ENCODE measurements around the gene UGT8.
"Not testable (repeated sequence)": the region's sequence is repeated elsewhere in the genome, so short reads cannot be mapped to it uniquely, and the experiment has no call there.

The UGT8 gene

GRCh38 chr4:114598191-114599121 is at the start of gene UGT8:
Gene UGT8, plus strand, starts transcription at chr4:114598807. Its CDS starts 24,074 bp downstream, at chr4:114622881.
- Histone ChIP-seq H3K4me1 (ENCODE audit: control insufficient read depth, insufficient read depth, low read length) (peaks cover 3% of the 10 kb centered on the region; the same call in 1 of the 2 replicates), H3K27me3 (ENCODE audit: control insufficient read depth, insufficient read depth, low read length) (peaks cover 20% of the 10 kb centered on the region; the same call in 1 of the 2 replicates), H3K9ac (ENCODE audit: low read length) (peak within 1 kb of the TSS; percentile 76), H3K4me3 (ENCODE audit: low read depth, low read length) (peak within 1 kb of the TSS; percentile 97), H3K36me3 (ENCODE audit: control insufficient read depth, insufficient read depth, low read length) (peaks cover 4% of the 10 kb centered on the region; the same call in 1 of the 2 replicates), H3K9me3 (ENCODE audit: control insufficient read depth, insufficient read depth, low read depth, low read length) (peaks cover 14% of the 10 kb centered on the region; the same call in 1 of the 2 replicates), H3K27ac (ENCODE audit: low read depth, low read length) (no peak within 1 kb of the TSS)

- H3K9ac ChIP-seq (ENCODE audit: low read length): no peak overlapping the region
- H3K4me3 ChIP-seq (ENCODE audit: low read depth, low read length): no peak overlapping the region
- H3K27ac ChIP-seq (ENCODE audit: low read depth, low read length): no peak overlapping the region
- H3K27me3 ChIP-seq (ENCODE audit: control insufficient read depth, insufficient read depth, low read length): no peaks in the 10 kb centered on the region
- peaks cover 35% of the 10 kb centered on the region for H3K9me3 ChIP-seq (ENCODE audit: control insufficient read depth, insufficient read depth, low read depth, low read length)
- no peaks in the 10 kb centered on the region; the same call in 1 of the 2 replicates for H3K36me3 ChIP-seq (ENCODE audit: control insufficient read depth, insufficient read depth, low read length)
- H3K4me1 ChIP-seq (ENCODE audit: control insufficient read depth, insufficient read depth, low read length): no peaks in the 10 kb centered on the region
These were observed 49.0 kb upstream of the UGT8 start for GRCh38 chr4:114549638-114550037.

GRCh38 chr4:114558446-114559020 is 40.1 kb upstream of the UGT8 start:
- Histone ChIP-seq H3K27ac (ENCODE audit: low read depth, low read length) (no peak overlapping the region), H3K4me1 (ENCODE audit: control insufficient read depth, insufficient read depth, low read length) (peaks cover 22% of the 10 kb centered on the region), H3K9ac (ENCODE audit: low read length) (no peak overlapping the region), H3K9me3 (ENCODE audit: control insufficient read depth, insufficient read depth, low read depth, low read length) (peaks cover 73% of the 10 kb centered on the region), H3K27me3 (ENCODE audit: control insufficient read depth, insufficient read depth, low read length) (no peaks in the 10 kb centered on the region), H3K36me3 (ENCODE audit: control insufficient read depth, insufficient read depth, low read length) (no peaks in the 10 kb centered on the region; the same call in none of the 2 replicates), H3K4me3 (ENCODE audit: low read depth, low read length) (no peak overlapping the region)

GRCh38 chr4:114561590-114561989 is 37.0 kb upstream of the UGT8 start:
- H3K4me3 ChIP-seq (ENCODE audit: low read depth, low read length): no peak overlapping the region
- H3K9me3 ChIP-seq (ENCODE audit: control insufficient read depth, insufficient read depth, low read depth, low read length): peaks cover 47% of the 10 kb centered on the region
- H3K4me1 ChIP-seq (ENCODE audit: control insufficient read depth, insufficient read depth, low read length): peaks cover 35% of the 10 kb centered on the region
- H3K9ac ChIP-seq (ENCODE audit: low read length): peak overlapping the region; percentile 2
- H3K27me3 ChIP-seq (ENCODE audit: control insufficient read depth, insufficient read depth, low read length): no peaks in the 10 kb centered on the region
- H3K36me3 ChIP-seq (ENCODE audit: control insufficient read depth, insufficient read depth, low read length): no peaks in the 10 kb centered on the region; the same call in 1 of the 2 replicates
- H3K27ac ChIP-seq (ENCODE audit: low read depth, low read length): peak overlapping the region; percentile 89; the same call in 1 of the 2 replicates

- H3K36me3 ChIP-seq (ENCODE audit: control insufficient read depth, insufficient read depth, low read length): no peaks in the 10 kb centered on the region; the same call in 1 of the 2 replicates
- H3K27me3 ChIP-seq (ENCODE audit: control insufficient read depth, insufficient read depth, low read length): no peaks in the 10 kb centered on the region
- peak overlapping the region; percentile 2 for H3K9ac ChIP-seq (ENCODE audit: low read length)
- H3K27ac ChIP-seq (ENCODE audit: low read depth, low read length): peak overlapping the region; percentile 89
- peaks cover 39% of the 10 kb centered on the region for H3K9me3 ChIP-seq (ENCODE audit: control insufficient read depth, insufficient read depth, low read depth, low read length)
- H3K4me3 ChIP-seq (ENCODE audit: low read depth, low read length): peak overlapping the region; percentile 29
- peaks cover 35% of the 10 kb centered on the region for H3K4me1 ChIP-seq (ENCODE audit: control insufficient read depth, insufficient read depth, low read length)
These were observed 36.3 kb upstream of the UGT8 start for GRCh38 chr4:114562176-114562904.

GRCh38 chr4:114563536-114564315 is 34.9 kb upstream of the UGT8 start:
- no peaks in the 10 kb centered on the region for H3K27me3 ChIP-seq (ENCODE audit: control insufficient read depth, insufficient read depth, low read length)
- H3K4me3 ChIP-seq (ENCODE audit: low read depth, low read length): no peak overlapping the region
- peaks cover 35% of the 10 kb centered on the region for H3K4me1 ChIP-seq (ENCODE audit: control insufficient read depth, insufficient read depth, low read length)
- peaks cover 28% of the 10 kb centered on the region for H3K9me3 ChIP-seq (ENCODE audit: control insufficient read depth, insufficient read depth, low read depth, low read length)
- peak overlapping the region; percentile 25 for H3K9ac ChIP-seq (ENCODE audit: low read length)
- H3K27ac ChIP-seq (ENCODE audit: low read depth, low read length): peak overlapping the region; percentile 63; the same call in 1 of the 2 replicates
- H3K36me3 ChIP-seq (ENCODE audit: control insufficient read depth, insufficient read depth, low read length): no peaks in the 10 kb centered on the region; the same call in 1 of the 2 replicates

GRCh38 chr4:114577386-114577785 is 21.2 kb upstream of the UGT8 start:
- Histone ChIP-seq H3K4me1 (ENCODE audit: control insufficient read depth, insufficient read depth, low read length) (no peaks in the 10 kb centered on the region), H3K27me3 (ENCODE audit: control insufficient read depth, insufficient read depth, low read length) (no peaks in the 10 kb centered on the region), H3K9ac (ENCODE audit: low read length) (no peak overlapping the region), H3K27ac (ENCODE audit: low read depth, low read length) (no peak overlapping the region), H3K9me3 (ENCODE audit: control insufficient read depth, insufficient read depth, low read depth, low read length) (peaks cover 68% of the 10 kb centered on the region), H3K36me3 (ENCODE audit: control insufficient read depth, insufficient read depth, low read length) (peaks cover 6% of the 10 kb centered on the region; the same call in 1 of the 2 replicates), H3K4me3 (ENCODE audit: low read depth, low read length) (no peak overlapping the region)

GRCh38 chr4:114582621-114583020 is 16.0 kb upstream of the UGT8 start:
- peaks cover 54% of the 10 kb centered on the region for H3K9me3 ChIP-seq (ENCODE audit: control insufficient read depth, insufficient read depth, low read depth, low read length)
- no peak overlapping the region for H3K27ac ChIP-seq (ENCODE audit: low read depth, low read length)
- no peaks in the 10 kb centered on the region for H3K4me1 ChIP-seq (ENCODE audit: control insufficient read depth, insufficient read depth, low read length)
- 0 out of 2 replicates have a peak, but pooled peaks cover 6% of the 10 kb centered on the region for H3K36me3 ChIP-seq (ENCODE audit: control insufficient read depth, insufficient read depth, low read length)
- no peak overlapping the region for H3K9ac ChIP-seq (ENCODE audit: low read length)
- H3K27me3 ChIP-seq (ENCODE audit: control insufficient read depth, insufficient read depth, low read length): no peaks in the 10 kb centered on the region
- H3K4me3 ChIP-seq (ENCODE audit: low read depth, low read length): no peak overlapping the region

- Histone ChIP-seq H3K27me3 (ENCODE audit: control insufficient read depth, insufficient read depth, low read length) (no peaks in the 10 kb centered on the region), H3K4me3 (ENCODE audit: low read depth, low read length) (no peak overlapping the region), H3K9ac (ENCODE audit: low read length) (no peak overlapping the region), H3K9me3 (ENCODE audit: control insufficient read depth, insufficient read depth, low read depth, low read length) (peaks cover 12% of the 10 kb centered on the region), H3K27ac (ENCODE audit: low read depth, low read length) (no peak overlapping the region), H3K36me3 (ENCODE audit: control insufficient read depth, insufficient read depth, low read length) (peaks cover 6% of the 10 kb centered on the region; the same call in 1 of the 2 replicates), H3K4me1 (ENCODE audit: control insufficient read depth, insufficient read depth, low read length) (no peaks in the 10 kb centered on the region)
These were observed 10.3 kb upstream of the UGT8 start for GRCh38 chr4:114588305-114588704.

GRCh38 chr4:114590360-114590759 is 8.2 kb upstream of the UGT8 start:
- not testable (repeated sequence) for H3K9ac ChIP-seq (ENCODE audit: low read length); H3K36me3 ChIP-seq (ENCODE audit: control insufficient read depth, insufficient read depth, low read length); H3K4me1 ChIP-seq (ENCODE audit: control insufficient read depth, insufficient read depth, low read length); H3K4me3 ChIP-seq (ENCODE audit: low read depth, low read length); H3K27ac ChIP-seq (ENCODE audit: low read depth, low read length); H3K27me3 ChIP-seq (ENCODE audit: control insufficient read depth, insufficient read depth, low read length)
- peaks cover 23% of the 10 kb centered on the region for H3K9me3 ChIP-seq (ENCODE audit: control insufficient read depth, insufficient read depth, low read depth, low read length)
